ENCODE measurements around the gene LNX1.

- TF ChIP-seq, protein P1, sequence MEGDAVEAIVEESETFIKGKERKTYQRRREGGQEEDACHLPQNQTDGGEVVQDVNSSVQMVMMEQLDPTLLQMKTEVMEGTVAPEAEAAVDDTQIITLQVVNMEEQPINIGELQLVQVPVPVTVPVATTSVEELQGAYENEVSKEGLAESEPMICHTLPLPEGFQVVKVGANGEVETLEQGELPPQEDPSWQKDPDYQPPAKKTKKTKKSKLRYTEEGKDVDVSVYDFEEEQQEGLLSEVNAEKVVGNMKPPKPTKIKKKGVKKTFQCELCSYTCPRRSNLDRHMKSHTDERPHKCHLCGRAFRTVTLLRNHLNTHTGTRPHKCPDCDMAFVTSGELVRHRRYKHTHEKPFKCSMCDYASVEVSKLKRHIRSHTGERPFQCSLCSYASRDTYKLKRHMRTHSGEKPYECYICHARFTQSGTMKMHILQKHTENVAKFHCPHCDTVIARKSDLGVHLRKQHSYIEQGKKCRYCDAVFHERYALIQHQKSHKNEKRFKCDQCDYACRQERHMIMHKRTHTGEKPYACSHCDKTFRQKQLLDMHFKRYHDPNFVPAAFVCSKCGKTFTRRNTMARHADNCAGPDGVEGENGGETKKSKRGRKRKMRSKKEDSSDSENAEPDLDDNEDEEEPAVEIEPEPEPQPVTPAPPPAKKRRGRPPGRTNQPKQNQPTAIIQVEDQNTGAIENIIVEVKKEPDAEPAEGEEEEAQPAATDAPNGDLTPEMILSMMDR (IDR thresholded peaks at IDR 0.05; ENCODE audit: low read depth, low read length) = no peak
- no peak for TF ChIP-seq POLR2A (IDR thresholded peaks at IDR 0.05; ENCODE audit: extremely low read depth, insufficient read length)
These were observed 72.5 kb downstream of the LNX1 start for GRCh38 chr4:53518807-53519206.

Data from NB4 (cell line).